HG03558 (cell line): ENCODE results near the gene MCL1.
"Not testable (repeated sequence)": the region's sequence is repeated elsewhere in the genome, so short reads cannot be mapped to it uniquely, and the experiment has no call there.

ENCODE experiments used
- ATAC-seq: cut with Tn5 transposase; IDR thresholded peaks from one replicate; pipeline ENCODE4 v1.9.1; 2021; ENCODE audit warnings: moderate number of reproducible peaks; ENCODE audit not compliant: unreplicated experiment; ENCODE audit errors: extremely low read depth

The MCL1 gene

GRCh38 chr1:150579110-150579944, at the start of gene MCL1:
MCL1 (minus strand) TSS chr1:150579610; CDS start chr1:150579530, 80 bp downstream.
- peak; percentile 79 for ATAC-seq

GRCh38 chr1:150628766-150629114, 49.3 kb upstream of the MCL1 start:
- ATAC-seq, result no peak

GRCh38 chr1:150627826-150628410, 48.5 kb upstream of the MCL1 start:
- ATAC-seq, result no peak

GRCh38 chr1:150626150-150626549, 46.7 kb upstream of the MCL1 start:
- no peak for ATAC-seq

GRCh38 chr1:150624546-150624945, 45.1 kb upstream of the MCL1 start:
- ATAC-seq, result not testable (repeated sequence)

- ATAC-seq, result not testable (repeated sequence)
Observed at GRCh38 chr1:150624134-150624533, 44.7 kb upstream of the MCL1 start.

- ATAC-seq, result no peak
Observed at GRCh38 chr1:150622303-150622975, 43.0 kb upstream of the MCL1 start.

GRCh38 chr1:150621497-150622302, 42.3 kb upstream of the MCL1 start:
- no peak for ATAC-seq

- ATAC-seq, result no peak
Observed at GRCh38 chr1:150620919-150621318, 41.5 kb upstream of the MCL1 start.

- ATAC-seq, result no peak
Observed at GRCh38 chr1:150619576-150620509, 40.4 kb upstream of the MCL1 start.

- no peak for ATAC-seq
Observed at GRCh38 chr1:150615346-150616201, 36.2 kb upstream of the MCL1 start.

- no peak for ATAC-seq
Observed at GRCh38 chr1:150613061-150613920, 33.9 kb upstream of the MCL1 start.

- no peak for ATAC-seq
Observed at GRCh38 chr1:150612014-150612345, 32.6 kb upstream of the MCL1 start.

GRCh38 chr1:150610576-150610975, 31.2 kb upstream of the MCL1 start:
- no peak for ATAC-seq

GRCh38 chr1:150609732-150610131, 30.3 kb upstream of the MCL1 start:
- ATAC-seq, result no peak

GRCh38 chr1:150606463-150607142, 27.2 kb upstream of the MCL1 start:
- ATAC-seq, result no peak

GRCh38 chr1:150605451-150605731, 26.0 kb upstream of the MCL1 start:
- ATAC-seq, result not testable (repeated sequence)

GRCh38 chr1:150604226-150604588, 24.8 kb upstream of the MCL1 start:
- ATAC-seq, result no peak
